B cell (primary cell): ENCODE results near the gene SLC2A6. TPM values are rescaled to one million over a fixed set of nuclear protein-coding genes. Genes with fewer than 3 reads are reported as not detected.

ENCODE experiments used
- ATAC-seq: fragments of 200-7000 bp; cut with Tn5 transposase; one replicate; pipeline ENCODE4 v1.10.0; 2021; ENCODE audit warnings: low read depth, mild to moderate bottlenecking, moderate number of reproducible peaks, moderate library complexity
- CTCF ChIA-PET: fragments of 350-600 bp; sonication (Branson Sonifier 250); formaldehyde crosslinking; loops from one replicate; lab custom pipeline; 2021; ENCODE audit warnings: antibody characterized with exemption, inconsistent platforms; lab: Charles Lee
- POLR2A ChIA-PET: fragments of 350-600 bp; sonication (Branson Sonifier 250); formaldehyde crosslinking; loops from one replicate; lab custom pipeline; 2021; ENCODE audit warnings: antibody characterized with exemption; lab: Charles Lee
- DNase-seq: peaks from one replicate; pipeline ENCODE4 v3.0.0; 2013
- H2AFZ ChIP-seq: 2 replicates; pipeline ENCODE4 v1.6.1; 2012; ENCODE audit warnings: mild to moderate bottlenecking, low read depth, low read length; ENCODE audit not compliant: insufficient read depth, poor library complexity, severe bottlenecking
- H3K27ac ChIP-seq, 2 donors: 1 replicate in 1 of 2; 2 replicates in 1 of 2; pipeline ENCODE4 v1.5.1; 2012 to 2013; ENCODE audit warnings: low read length in 2 of 2, mild to moderate bottlenecking in 2 of 2, moderate library complexity in 1 of 2
- H3K27me3 ChIP-seq, 4 experiments: fragments of 200-600 bp in 1 of 4; sonication (generic) in 1 of 4; replicated peaks in 1 of 4; 1 replicate in 2 of 4; 2 replicates in 2 of 4; pipeline versions ENCODE4 v1.6.1 to v1.7.0; 2013 to 2016; ENCODE audit warnings: low read length in 3 of 4, mild to moderate bottlenecking in 2 of 4, mixed read lengths in 1 of 4, moderate library complexity in 1 of 4; ENCODE audit not compliant: insufficient read depth in 4 of 4, control insufficient read depth in 3 of 4; ENCODE audit errors: control extremely low read depth in 1 of 4
- H3K36me3 ChIP-seq, 2 experiments: replicated peaks in 1 of 2; 1 replicate in 1 of 2; 2 replicates in 1 of 2; pipeline versions ENCODE4 v1.6.1 to v1.7.1; 2013; ENCODE audit warnings: low read length in 1 of 2; ENCODE audit not compliant: insufficient read depth in 2 of 2, control insufficient read depth in 1 of 2; ENCODE audit errors: control extremely low read depth in 1 of 2, extremely low read depth in 1 of 2
- H3K4me1 ChIP-seq, 2 donors: fragments of 200-600 bp in 1 of 2; sonication (generic) in 1 of 2; 1 replicate in 1 of 2; 2 replicates in 1 of 2; pipeline versions ENCODE4 v1.5.1 to v1.6.1; 2013 to 2017; ENCODE audit warnings: low read length in 2 of 2; ENCODE audit not compliant: control insufficient read depth in 2 of 2, insufficient read depth in 2 of 2
- H3K4me2 ChIP-seq: replicated peaks from 2 replicates; pipeline ENCODE3; 2012; ENCODE audit warnings: mild to moderate bottlenecking, low read depth, low read length; ENCODE audit not compliant: poor library complexity, severe bottlenecking
- H3K4me3 ChIP-seq, 5 experiments: fragments of 200-600 bp in 1 of 5; sonication (generic) in 1 of 5; 1 replicate in 3 of 5; 2 replicates in 2 of 5; pipeline versions ENCODE4 v1.5.1 to v1.7.0; 2011 to 2016; ENCODE audit warnings: low read length in 4 of 5, mild to moderate bottlenecking in 4 of 5, low read depth in 2 of 5, control low read depth in 1 of 5, moderate library complexity in 1 of 5; ENCODE audit not compliant: insufficient read depth in 1 of 5; ENCODE audit errors: control extremely low read depth in 1 of 5, extremely low read depth in 1 of 5
- H3K79me2 ChIP-seq: fragments of 200-600 bp; sonication (generic); one replicate; pipeline ENCODE4 v1.6.0; 2016; ENCODE audit warnings: low read length; ENCODE audit not compliant: control insufficient read depth, insufficient read depth
- H3K9ac ChIP-seq: fragments of 200-600 bp; sonication (generic); 2 replicates; pipeline ENCODE4 v1.6.1; 2017; ENCODE audit warnings: mild to moderate bottlenecking, low read length, moderate library complexity
- H3K9me3 ChIP-seq, 3 donors: one replicate each; pipeline versions ENCODE4 v1.6.1 to v1.7.1; 2013; ENCODE audit warnings: low read length in 2 of 3; ENCODE audit not compliant: control insufficient read depth in 2 of 3, insufficient read depth in 1 of 3; ENCODE audit errors: control extremely low read depth in 1 of 3
- H4K20me1 ChIP-seq: 2 replicates; pipeline ENCODE4 v1.6.0; 2012; ENCODE audit warnings: mild to moderate bottlenecking, low read length; ENCODE audit not compliant: insufficient read depth, control insufficient read depth, poor library complexity, severe bottlenecking
- H3K27ac Mint-ChIP-seq: one replicate; pipeline ENCODE4 v1.8.0; 2021; ENCODE audit warnings: mixed read lengths
- H3K27me3 Mint-ChIP-seq: one replicate; pipeline ENCODE4 v1.8.0; 2021; ENCODE audit warnings: mixed read lengths
- H3K4me1 Mint-ChIP-seq: one replicate; pipeline ENCODE4 v1.8.0; 2021; ENCODE audit warnings: mixed read lengths
- H3K4me3 Mint-ChIP-seq: one replicate; pipeline ENCODE4 v1.8.0; 2021; ENCODE audit warnings: mixed read lengths
- H3K9me3 Mint-ChIP-seq: one replicate; pipeline ENCODE4 v1.8.0; 2022; ENCODE audit warnings: mixed read lengths; ENCODE audit not compliant: insufficient read depth
- CTCF ChIP-seq: fragments of 200-600 bp; IDR thresholded peaks from one replicate; pipeline ENCODE4 v1.8.0; 2022; ENCODE audit warnings: antibody characterized with exemption, mild to moderate bottlenecking
- EZH2 ChIP-seq: IDR thresholded peaks from 2 replicates; pipeline ENCODE4 v1.6.1; 2012; ENCODE audit warnings: borderline replicate concordance, low read depth, mild to moderate bottlenecking, moderate library complexity, low read length; ENCODE audit not compliant: insufficient read depth, poor library complexity, severe bottlenecking
- WGBS: methylation state at CpG from one replicate; pipeline ENCODE4 v1.1.5; 2013; ENCODE audit warnings: missing lambda C conversion rate; ENCODE audit not compliant: insufficient coverage; 5-methylcytosine and 5-hydroxymethylcytosine counted together
- intact Hi-C: fragments of 100-400 bp; cut with micrococcal nuclease; formaldehyde crosslinking; loops from one replicate; pipeline ENCODE4 v1.10.0; 2022
- polyA plus RNA-seq: library from polyadenylated mRNA; depleted of rRNA; stranded (reverse); fragments of >200 nt; gene quantifications from 2 replicates; pipeline ENCODE4 v1.2.3, GENCODE V29; 2012
- total RNA-seq, 2 donors: library from RNA; stranded (reverse); fragments of 120-200 nt in 1 of 2; gene quantifications; 1 replicate in 1 of 2; 2 replicates in 1 of 2; pipeline versions ENCODE4 v1.2.3 to v1.2.4, GENCODE V29; 2013 to 2022

Gene SLC2A6
- total and polyA plus RNA-seq, 2 donors (not counting 1 experiment from before 2014, with no cell fraction given), result 51.8 to 108 TPM

DNA sequence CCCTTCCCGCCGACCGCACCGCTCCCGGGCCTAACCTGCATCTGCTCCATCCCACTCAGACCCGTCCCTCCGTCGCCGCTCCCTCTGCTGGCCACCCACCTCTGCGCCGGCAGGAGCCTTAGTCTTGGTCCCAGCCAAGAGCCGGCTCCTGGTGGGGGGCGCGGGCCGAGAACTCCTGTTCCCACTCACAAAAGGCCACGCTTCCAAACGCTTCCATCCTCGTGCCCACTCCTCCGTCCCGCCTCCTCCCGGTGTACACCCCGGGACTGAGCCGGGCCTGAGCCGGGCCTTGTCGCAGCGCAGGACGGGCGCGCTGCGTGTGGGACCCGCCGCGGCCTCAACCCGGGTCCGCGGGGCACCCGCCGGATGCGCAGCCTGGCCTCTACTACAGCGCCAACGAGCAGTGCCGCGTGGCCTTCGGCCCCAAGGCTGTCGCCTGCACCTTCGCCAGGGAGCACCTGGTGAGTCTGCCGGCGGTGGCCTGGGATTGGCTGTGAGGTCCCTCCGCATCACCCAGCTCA is 49.2 kb downstream of the SLC2A6 start:
- H3K4me3 Mint-ChIP-seq, result peak overlapping the region; percentile 83
- ATAC-seq, result peak; percentile 71

More for the DNA sequence above, 49.2 kb downstream of the SLC2A6 start:
- H3K4me1 ChIP-seq, result peaks cover 13 to 17% of the 10 kb centered on the region in 2 donors
- no peaks in the 10 kb centered on the region for H3K9me3 Mint-ChIP-seq
- no peak overlapping the region for H3K27ac ChIP-seq
- H3K4me1 Mint-ChIP-seq, result peaks cover 13% of the 10 kb centered on the region
- peak overlapping the region; percentile 77 for H3K4me2 ChIP-seq
- WGBS, result 35% methylated on average over 49 of the region's 49 CpGs
- peak overlapping the region in 2 of 5 experiments; percentile 18 to 19 for H3K4me3 ChIP-seq
- peaks cover 0 to 21% (median 5%) of the 10 kb centered on the region in 4 experiments for H3K27me3 ChIP-seq
- no peaks in the 10 kb centered on the region for H3K36me3 ChIP-seq
- no peak overlapping the region for H3K27ac Mint-ChIP-seq
- no peaks in the 10 kb centered on the region for H3K79me2 ChIP-seq
- peak overlapping the region; percentile 73 for H2AFZ ChIP-seq
- no peaks in the 10 kb centered on the region for H4K20me1 ChIP-seq
- ChIA-PET CTCF (interaction anchor here (1.0 kb wide), 1 partner anchor 12 kb away, joined by 3 read pairs; the partner anchor contains the start of gene REXO4), POLR2A (no interaction called here)
- no peak overlapping the region for H3K9ac ChIP-seq
- peaks cover 14% of the 10 kb centered on the region for H3K27me3 Mint-ChIP-seq
- intact Hi-C loops, result no loop called here
- H3K9me3 ChIP-seq, result peaks cover 0 to 3% (median 0%) of the 10 kb centered on the region in 3 donors
- peak; percentile 64 for DNase-seq
- no peak for TF ChIP-seq EZH2
- TF ChIP-seq CTCF, result no peak
